Large intestine (tissue), 3 donors: ENCODE data around the gene LCP2. TPM values are rescaled to one million over a fixed set of nuclear protein-coding genes. Genes with fewer than 3 reads are reported as not detected.

ENCODE experiments used
- DNase-seq, 2 donors: peaks; one replicate each; pipeline versions ENCODE4 v3.0.0 to v3.0.0-alpha.2; 2013
- H3K27ac ChIP-seq: one replicate; pipeline ENCODE4 v1.5.1; 2013; ENCODE audit warnings: low read length
- H3K27me3 ChIP-seq: 2 replicates; pipeline ENCODE4 v1.6.1; 2013; ENCODE audit warnings: low read length; ENCODE audit not compliant: control insufficient read depth, insufficient read depth
- H3K36me3 ChIP-seq: 2 replicates; pipeline ENCODE4 v1.6.1; 2013; ENCODE audit warnings: low read length; ENCODE audit not compliant: control insufficient read depth, insufficient read depth
- H3K4me1 ChIP-seq: one replicate; pipeline ENCODE4 v1.6.1; 2013; ENCODE audit warnings: low read length; ENCODE audit not compliant: control insufficient read depth, insufficient read depth
- H3K4me3 ChIP-seq: one replicate; pipeline ENCODE4 v1.5.1; 2013; ENCODE audit warnings: low read length
- H3K9me3 ChIP-seq: one replicate; pipeline ENCODE4 v1.6.1; 2013; ENCODE audit warnings: mild to moderate bottlenecking, low read depth, low read length, moderate library complexity; ENCODE audit not compliant: control insufficient read depth
- WGBS: methylation state at CpG from one replicate; pipeline ENCODE4 v1.1.5; 2013; ENCODE audit warnings: low lambda C conversion rate; ENCODE audit not compliant: insufficient coverage; 5-methylcytosine and 5-hydroxymethylcytosine counted together
- polyA plus RNA-seq: library from polyadenylated mRNA; unstranded; fragments of 120-200 nt; gene quantifications from one replicate; pipeline ENCODE4 v1.2.1, GENCODE V29; 2013

The LCP2 gene
- polyA plus RNA-seq, 1 donor, result 15.6 TPM

GRCh38 chr5:170300361-170301013, 2.9 kb upstream of the LCP2 start:
- Histone ChIP-seq H3K36me3 (no peaks in the 10 kb centered on the region), H3K27me3 (no peaks in the 10 kb centered on the region), H3K4me3 (no peak overlapping the region), H3K9me3 (no peaks in the 10 kb centered on the region), H3K27ac (no peak overlapping the region), H3K4me1 (no peaks in the 10 kb centered on the region)
- WGBS, result no CpG with 5 or more reads among the region's 7 CpGs
- no peak for DNase-seq

- peak overlapping the region; percentile 21 for H3K4me3 ChIP-seq
- H3K27me3 ChIP-seq, result no peaks in the 10 kb centered on the region
- DNase-seq, result no peak
- no CpG with 5 or more reads among the region's 12 CpGs for WGBS
- H3K27ac ChIP-seq, result no peak overlapping the region
- no peaks in the 10 kb centered on the region for H3K9me3 ChIP-seq
- H3K4me1 ChIP-seq, result no peaks in the 10 kb centered on the region
- no peaks in the 10 kb centered on the region for H3K36me3 ChIP-seq
Observed at GRCh38 chr5:170296935-170297588, 515 bp downstream of the LCP2 start.

- Histone ChIP-seq H3K36me3 (no peaks in the 10 kb centered on the region), H3K9me3 (no peaks in the 10 kb centered on the region), H3K4me3 (peak overlapping the region; percentile 21), H3K4me1 (no peaks in the 10 kb centered on the region), H3K27me3 (no peaks in the 10 kb centered on the region), H3K27ac (no peak overlapping the region)
- DNase-seq, result no peak
- 93% methylated on average over 2 of the region's 13 CpGs for WGBS
Observed at GRCh38 chr5:170296036-170296934, 1.3 kb downstream of the LCP2 start.

- Histone ChIP-seq H3K4me3 (no peak overlapping the region), H3K9me3 (no peaks in the 10 kb centered on the region), H3K36me3 (no peaks in the 10 kb centered on the region), H3K27ac (no peak overlapping the region), H3K4me1 (no peaks in the 10 kb centered on the region), H3K27me3 (no peaks in the 10 kb centered on the region)
- no peak for DNase-seq
Observed at GRCh38 chr5:170294556-170294955, 3.0 kb downstream of the LCP2 start.

- Histone ChIP-seq H3K4me1 (no peaks in the 10 kb centered on the region), H3K9me3 (no peaks in the 10 kb centered on the region), H3K27ac (no peak overlapping the region), H3K4me3 (no peak overlapping the region), H3K36me3 (no peaks in the 10 kb centered on the region), H3K27me3 (no peaks in the 10 kb centered on the region)
- DNase-seq, result no peak
- no CpG with 5 or more reads among the region's 3 CpGs for WGBS
Observed at GRCh38 chr5:170294057-170294456, 3.5 kb downstream of the LCP2 start.

- DNase-seq, result peak in 1 of 2 donors; percentile 27
- no CpG with 5 or more reads among the region's 6 CpGs for whole genome bisulfite sequencing
- no peaks in the 10 kb centered on the region for H3K27me3 ChIP-seq
- no peaks in the 10 kb centered on the region for H3K4me1 ChIP-seq
- no peak overlapping the region for H3K4me3 ChIP-seq
- H3K36me3 ChIP-seq, result no peaks in the 10 kb centered on the region
- no peak overlapping the region for H3K27ac ChIP-seq
- no peaks in the 10 kb centered on the region for H3K9me3 ChIP-seq
Observed at GRCh38 chr5:170293273-170293672, 4.3 kb downstream of the LCP2 start.

GRCh38 chr5:170292179-170293104, 5.1 kb downstream of the LCP2 start:
- no peak overlapping the region for H3K4me3 ChIP-seq
- WGBS, result no CpG with 5 or more reads among the region's 4 CpGs
- H3K4me1 ChIP-seq, result no peaks in the 10 kb centered on the region

GRCh38 chr5:170290498-170290897, 7.1 kb downstream of the LCP2 start:
- Histone ChIP-seq H3K36me3 (no peaks in the 10 kb centered on the region), H3K4me1 (no peaks in the 10 kb centered on the region)
- no CpG with 5 or more reads among the region's 3 CpGs for whole genome bisulfite sequencing

More at GRCh38 chr5:170292179-170293104, 5.1 kb downstream of the LCP2 start:
- no peak for DNase-seq
- no peak overlapping the region for H3K27ac ChIP-seq
- H3K9me3 ChIP-seq, result no peaks in the 10 kb centered on the region
- H3K36me3 ChIP-seq, result no peaks in the 10 kb centered on the region
- no peaks in the 10 kb centered on the region for H3K27me3 ChIP-seq

GRCh38 chr5:170289764-170290163, 7.8 kb downstream of the LCP2 start:
- Histone ChIP-seq H3K27me3 (no peaks in the 10 kb centered on the region), H3K4me1 (no peaks in the 10 kb centered on the region), H3K27ac (no peak overlapping the region), H3K36me3 (no peaks in the 10 kb centered on the region), H3K4me3 (no peak overlapping the region), H3K9me3 (no peaks in the 10 kb centered on the region)
- DNase-seq, result no peak
- 100% methylated on average over 1 of the region's 4 CpGs for WGBS

More at GRCh38 chr5:170290498-170290897, 7.1 kb downstream of the LCP2 start:
- Histone ChIP-seq H3K9me3 (no peaks in the 10 kb centered on the region), H3K27me3 (no peaks in the 10 kb centered on the region), H3K27ac (no peak overlapping the region), H3K4me3 (no peak overlapping the region)
- no peak for DNase-seq

GRCh38 chr5:170289121-170289520, 8.5 kb downstream of the LCP2 start:
- WGBS, result 72% methylated on average over 2 of the region's 3 CpGs
- H3K4me3 ChIP-seq, result no peak overlapping the region

More at GRCh38 chr5:170289121-170289520, 8.5 kb downstream of the LCP2 start:
- no peaks in the 10 kb centered on the region for H3K36me3 ChIP-seq
- H3K27ac ChIP-seq, result no peak overlapping the region
- no peaks in the 10 kb centered on the region for H3K4me1 ChIP-seq
- DNase-seq, result no peak
- H3K27me3 ChIP-seq, result no peaks in the 10 kb centered on the region
- H3K9me3 ChIP-seq, result no peaks in the 10 kb centered on the region
